B cell (primary cell): ENCODE measurements around the gene PHACTR2. TPM values are rescaled to one million over a fixed set of nuclear protein-coding genes. Genes with fewer than 3 reads are reported as not detected.

Source experiments
- ATAC-seq: fragments of 200-7000 bp; cut with Tn5 transposase; one replicate; pipeline ENCODE4 v1.10.0; 2021; ENCODE audit warnings: low read depth, mild to moderate bottlenecking, moderate number of reproducible peaks, moderate library complexity
- CTCF ChIA-PET: fragments of 350-600 bp; sonication (Branson Sonifier 250); formaldehyde crosslinking; loops from one replicate; lab custom pipeline; 2021; ENCODE audit warnings: antibody characterized with exemption, inconsistent platforms; lab: Charles Lee
- POLR2A ChIA-PET: fragments of 350-600 bp; sonication (Branson Sonifier 250); formaldehyde crosslinking; loops from one replicate; lab custom pipeline; 2021; ENCODE audit warnings: antibody characterized with exemption; lab: Charles Lee
- DNase-seq: peaks from one replicate; pipeline ENCODE4 v3.0.0; 2013
- H2AFZ ChIP-seq: 2 replicates; pipeline ENCODE4 v1.6.1; 2012; ENCODE audit warnings: mild to moderate bottlenecking, low read depth, low read length; ENCODE audit not compliant: insufficient read depth, poor library complexity, severe bottlenecking
- H3K27ac ChIP-seq, 2 donors: 1 replicate in 1 of 2; 2 replicates in 1 of 2; pipeline ENCODE4 v1.5.1; 2012 to 2013; ENCODE audit warnings: low read length in 2 of 2, mild to moderate bottlenecking in 2 of 2, moderate library complexity in 1 of 2
- H3K27me3 ChIP-seq, 4 experiments: fragments of 200-600 bp in 1 of 4; sonication (generic) in 1 of 4; replicated peaks in 1 of 4; 1 replicate in 2 of 4; 2 replicates in 2 of 4; pipeline versions ENCODE4 v1.6.1 to v1.7.0; 2013 to 2016; ENCODE audit warnings: low read length in 3 of 4, mild to moderate bottlenecking in 2 of 4, mixed read lengths in 1 of 4, moderate library complexity in 1 of 4; ENCODE audit not compliant: insufficient read depth in 4 of 4, control insufficient read depth in 3 of 4; ENCODE audit errors: control extremely low read depth in 1 of 4
- H3K36me3 ChIP-seq, 2 experiments: replicated peaks in 1 of 2; 1 replicate in 1 of 2; 2 replicates in 1 of 2; pipeline versions ENCODE4 v1.6.1 to v1.7.1; 2013; ENCODE audit warnings: low read length in 1 of 2; ENCODE audit not compliant: insufficient read depth in 2 of 2, control insufficient read depth in 1 of 2; ENCODE audit errors: control extremely low read depth in 1 of 2, extremely low read depth in 1 of 2
- H3K4me1 ChIP-seq, 2 donors: fragments of 200-600 bp in 1 of 2; sonication (generic) in 1 of 2; 1 replicate in 1 of 2; 2 replicates in 1 of 2; pipeline versions ENCODE4 v1.5.1 to v1.6.1; 2013 to 2017; ENCODE audit warnings: low read length in 2 of 2; ENCODE audit not compliant: control insufficient read depth in 2 of 2, insufficient read depth in 2 of 2
- H3K4me2 ChIP-seq: replicated peaks from 2 replicates; pipeline ENCODE3; 2012; ENCODE audit warnings: mild to moderate bottlenecking, low read depth, low read length; ENCODE audit not compliant: poor library complexity, severe bottlenecking
- H3K4me3 ChIP-seq, 5 experiments: fragments of 200-600 bp in 1 of 5; sonication (generic) in 1 of 5; 1 replicate in 3 of 5; 2 replicates in 2 of 5; pipeline versions ENCODE4 v1.5.1 to v1.7.0; 2011 to 2016; ENCODE audit warnings: low read length in 4 of 5, mild to moderate bottlenecking in 4 of 5, low read depth in 2 of 5, control low read depth in 1 of 5, moderate library complexity in 1 of 5; ENCODE audit not compliant: insufficient read depth in 1 of 5; ENCODE audit errors: control extremely low read depth in 1 of 5, extremely low read depth in 1 of 5
- H3K79me2 ChIP-seq: fragments of 200-600 bp; sonication (generic); one replicate; pipeline ENCODE4 v1.6.0; 2016; ENCODE audit warnings: low read length; ENCODE audit not compliant: control insufficient read depth, insufficient read depth
- H3K9ac ChIP-seq: fragments of 200-600 bp; sonication (generic); 2 replicates; pipeline ENCODE4 v1.6.1; 2017; ENCODE audit warnings: mild to moderate bottlenecking, low read length, moderate library complexity
- H3K9me3 ChIP-seq, 3 donors: one replicate each; pipeline versions ENCODE4 v1.6.1 to v1.7.1; 2013; ENCODE audit warnings: low read length in 2 of 3; ENCODE audit not compliant: control insufficient read depth in 2 of 3, insufficient read depth in 1 of 3; ENCODE audit errors: control extremely low read depth in 1 of 3
- H4K20me1 ChIP-seq: 2 replicates; pipeline ENCODE4 v1.6.0; 2012; ENCODE audit warnings: mild to moderate bottlenecking, low read length; ENCODE audit not compliant: insufficient read depth, control insufficient read depth, poor library complexity, severe bottlenecking
- H3K27ac Mint-ChIP-seq: one replicate; pipeline ENCODE4 v1.8.0; 2021; ENCODE audit warnings: mixed read lengths
- H3K27me3 Mint-ChIP-seq: one replicate; pipeline ENCODE4 v1.8.0; 2021; ENCODE audit warnings: mixed read lengths
- H3K4me1 Mint-ChIP-seq: one replicate; pipeline ENCODE4 v1.8.0; 2021; ENCODE audit warnings: mixed read lengths
- H3K4me3 Mint-ChIP-seq: one replicate; pipeline ENCODE4 v1.8.0; 2021; ENCODE audit warnings: mixed read lengths
- H3K9me3 Mint-ChIP-seq: one replicate; pipeline ENCODE4 v1.8.0; 2022; ENCODE audit warnings: mixed read lengths; ENCODE audit not compliant: insufficient read depth
- CTCF ChIP-seq: fragments of 200-600 bp; IDR thresholded peaks from one replicate; pipeline ENCODE4 v1.8.0; 2022; ENCODE audit warnings: antibody characterized with exemption, mild to moderate bottlenecking
- EZH2 ChIP-seq: IDR thresholded peaks from 2 replicates; pipeline ENCODE4 v1.6.1; 2012; ENCODE audit warnings: borderline replicate concordance, low read depth, mild to moderate bottlenecking, moderate library complexity, low read length; ENCODE audit not compliant: insufficient read depth, poor library complexity, severe bottlenecking
- whole genome bisulfite sequencing: methylation state at CpG from one replicate; pipeline ENCODE4 v1.1.5; 2013; ENCODE audit warnings: missing lambda C conversion rate; ENCODE audit not compliant: insufficient coverage; 5-methylcytosine and 5-hydroxymethylcytosine counted together
- intact Hi-C: fragments of 100-400 bp; cut with micrococcal nuclease; formaldehyde crosslinking; loops from one replicate; pipeline ENCODE4 v1.10.0; 2022
- polyA plus RNA-seq: library from polyadenylated mRNA; depleted of rRNA; stranded (reverse); fragments of >200 nt; gene quantifications from 2 replicates; pipeline ENCODE4 v1.2.3, GENCODE V29; 2012
- total RNA-seq, 2 donors: library from RNA; stranded (reverse); fragments of 120-200 nt in 1 of 2; gene quantifications; 1 replicate in 1 of 2; 2 replicates in 1 of 2; pipeline versions ENCODE4 v1.2.3 to v1.2.4, GENCODE V29; 2013 to 2022

Gene PHACTR2
- total and polyA plus RNA-seq, 2 donors (not counting 1 experiment from before 2014, with no cell fraction given), result 1.1 to 10.6 TPM

- TF ChIP-seq EZH2, result no peak
- TF ChIP-seq CTCF, result no peak
- ChIA-PET POLR2A (no interaction called here), CTCF (no interaction called here)
- no peak overlapping the region for H2AFZ ChIP-seq
- H3K4me2 ChIP-seq, result no peak overlapping the region
- H3K9ac ChIP-seq, result no peak overlapping the region
- Mint-ChIP-seq H3K9me3 (no peaks in the 10 kb centered on the region), H3K4me1 (no peaks in the 10 kb centered on the region), H3K4me3 (no peak overlapping the region), H3K27ac (no peak overlapping the region), H3K27me3 (no peaks in the 10 kb centered on the region)
- intact Hi-C loops, result no loop called here
- no peaks in the 10 kb centered on the region for H4K20me1 ChIP-seq
- H3K27ac ChIP-seq, result no peak overlapping the region
- H3K9me3 ChIP-seq, result no peaks in the 10 kb centered on the region
- H3K36me3 ChIP-seq, result no peaks in the 10 kb centered on the region
- DNase-seq (no peak), ATAC-seq (no peak)
- H3K4me3 ChIP-seq, result no peak overlapping the region
- H3K4me1 ChIP-seq, result no peaks in the 10 kb centered on the region
- WGBS, result 95% methylated on average over 12 of the region's 16 CpGs
- no peaks in the 10 kb centered on the region for H3K27me3 ChIP-seq
- H3K79me2 ChIP-seq, result no peaks in the 10 kb centered on the region
Observed at GRCh38 chr6:143772116-143773086, 94.6 kb downstream of the PHACTR2 start.

- Histone ChIP-seq H3K4me3 (no peak overlapping the region), H2AFZ (no peak overlapping the region), H3K4me1 (no peaks in the 10 kb centered on the region), H3K9me3 (no peaks in the 10 kb centered on the region), H3K79me2 (no peaks in the 10 kb centered on the region), H3K27ac (no peak overlapping the region), H3K4me2 (no peak overlapping the region), H3K36me3 (no peaks in the 10 kb centered on the region), H4K20me1 (no peaks in the 10 kb centered on the region), H3K27me3 (no peaks in the 10 kb centered on the region), H3K9ac (no peak overlapping the region)
- CTCF ChIA-PET, result no interaction called here
- Mint-ChIP-seq H3K4me3 (no peak overlapping the region), H3K4me1 (no peaks in the 10 kb centered on the region), H3K27me3 (no peaks in the 10 kb centered on the region), H3K27ac (no peak overlapping the region), H3K9me3 (no peaks in the 10 kb centered on the region)
- DNase-seq, result no peak
- 100% methylated on average over 2 of the region's 5 CpGs for WGBS
- intact Hi-C loops, result no loop called here
- POLR2A ChIA-PET, result no interaction called here
- ATAC-seq, result no peak
- TF ChIP-seq CTCF, result no peak
- TF ChIP-seq EZH2, result no peak
Observed at GRCh38 chr6:143773506-143774150, 95.9 kb downstream of the PHACTR2 start.
